A673 (cell line): ENCODE measurements around the gene SCAP. TPM values are rescaled to one million over a fixed set of nuclear protein-coding genes. Genes with fewer than 3 reads are reported as not detected.

Experiments used
- BruUV-seq: library from RNA; stranded (reverse); fragments of 400-500 nt; replicated peaks from 2 replicates; lab custom pipeline; 2021; lab: Mats Ljungman, UMichigan
- CTCF ChIA-PET: fragments of 300-600 bp; sonication (Branson Sonifier 250); formaldehyde crosslinking; loops from one replicate; lab custom pipeline; 2022; ENCODE audit warnings: antibody characterized with exemption; lab: Charles Lee
- POLR2A ChIA-PET: fragments of 300-600 bp; sonication (Branson Sonifier 250); formaldehyde crosslinking; loops from one replicate; lab custom pipeline; 2022; ENCODE audit warnings: antibody characterized with exemption; ENCODE audit not compliant: low non-redundant PET; lab: Charles Lee
- DNase-seq: peaks from one replicate; pipeline ENCODE4 v3.0.0-alpha.2; 2015; ENCODE audit warnings: low spot score
- H3K27ac ChIP-seq: fragments of 200-600 bp; sonication (generic); 2 replicates; pipeline ENCODE4 v1.5.1; 2016; ENCODE audit warnings: mixed run types, low read depth, mild to moderate bottlenecking, mixed read lengths, antibody characterized with exemption, low read length; ENCODE audit not compliant: poor library complexity, severe bottlenecking
- H3K27me3 ChIP-seq: fragments of 200-600 bp; sonication (generic); replicated peaks from 2 replicates; pipeline ENCODE4 v1.6.1; 2017; ENCODE audit warnings: mixed run types, low read depth, mild to moderate bottlenecking, mixed read lengths, antibody characterized with exemption, low read length; ENCODE audit not compliant: insufficient read depth, poor library complexity
- H3K36me3 ChIP-seq: fragments of 200-600 bp; sonication (generic); 2 replicates; pipeline ENCODE4 v1.6.1; 2016; ENCODE audit warnings: mixed run types, mild to moderate bottlenecking, mixed read lengths, antibody characterized with exemption, low read length; ENCODE audit not compliant: insufficient read depth, poor library complexity, severe bottlenecking
- H3K4me1 ChIP-seq: fragments of 200-600 bp; sonication (generic); 2 replicates; pipeline ENCODE4 v1.6.1; 2017; ENCODE audit warnings: mixed run types, mild to moderate bottlenecking, mixed read lengths, antibody characterized with exemption, low read length; ENCODE audit not compliant: insufficient read depth, poor library complexity, severe bottlenecking
- H3K4me3 ChIP-seq: fragments of 200-600 bp; sonication (generic); 2 replicates; pipeline ENCODE4 v1.5.1; 2016; ENCODE audit warnings: low read depth, mixed run types, mild to moderate bottlenecking, mixed read lengths, low read length; ENCODE audit not compliant: poor library complexity, severe bottlenecking
- H3K9me3 ChIP-seq: fragments of 200-600 bp; sonication (generic); 2 replicates; pipeline ENCODE4 v1.6.1; 2016; ENCODE audit warnings: mixed run types, low read depth, mild to moderate bottlenecking, mixed read lengths, antibody characterized with exemption, low read length; ENCODE audit not compliant: poor library complexity, severe bottlenecking
- CTCF ChIP-seq: fragments of 300-800, 200-600 bp; sonication (generic); conservative IDR thresholded peaks from 2 replicates; pipeline ENCODE4 v1.5.1; 2017; ENCODE audit warnings: low read depth, mild to moderate bottlenecking, antibody characterized with exemption, low read length, moderate library complexity, mixed read lengths
- EZH2 ChIP-seq: fragments of 200-600 bp; sonication (generic); IDR thresholded peaks from 2 replicates; pipeline ENCODE4 v1.6.1; 2017; ENCODE audit warnings: borderline replicate concordance, low read depth, mild to moderate bottlenecking, mixed read lengths, antibody characterized with exemption, low read length; ENCODE audit not compliant: poor library complexity, severe bottlenecking
- intact Hi-C: fragments of 100-400 bp; cut with micrococcal nuclease; formaldehyde crosslinking; loops from one replicate; pipeline ENCODE4 v1.10.0; 2022; ENCODE audit not compliant: unreplicated experiment
- total RNA-seq: library from RNA; stranded (reverse); gene quantifications from 2 replicates; pipeline ENCODE4 v1.2.3, GENCODE V29; 2021

The SCAP gene
- total RNA-seq, 1 experiment from 2014 or later: 43.4 TPM

GRCh38 chr3:47404955-47405790 is 70.6 kb downstream of the SCAP start:
- POLR2A ChIA-PET: no interaction called here
- H3K9me3 ChIP-seq: no peaks in the 10 kb centered on the region
- intact Hi-C loops: no loop called here
- no peak overlapping the region for H3K4me3 ChIP-seq
- CTCF ChIA-PET: no interaction called here
- peaks cover 3% of the 10 kb centered on the region for H3K36me3 ChIP-seq
- no peaks in the 10 kb centered on the region for H3K27me3 ChIP-seq
- BruUV-seq: no TSS peak
- DNase-seq: no peak
- H3K4me1 ChIP-seq: no peaks in the 10 kb centered on the region
- TF ChIP-seq CTCF: no peak
- TF ChIP-seq EZH2: no peak
- no peak overlapping the region for H3K27ac ChIP-seq

GRCh38 chr3:47404431-47404876 is 71.3 kb downstream of the SCAP start:
- no peak for TF ChIP-seq CTCF
- no peak for TF ChIP-seq EZH2
- Histone ChIP-seq H3K27ac (no peak overlapping the region), H3K36me3 (peaks cover 3% of the 10 kb centered on the region), H3K27me3 (no peaks in the 10 kb centered on the region), H3K4me3 (no peak overlapping the region), H3K9me3 (no peaks in the 10 kb centered on the region), H3K4me1 (no peaks in the 10 kb centered on the region)
- intact Hi-C loops: no loop called here
- no peak for DNase-seq
- ChIA-PET CTCF (no interaction called here), POLR2A (no interaction called here)
- BruUV-seq: no TSS peak

- no peaks in the 10 kb centered on the region for H3K9me3 ChIP-seq
- no peak overlapping the region for H3K27ac ChIP-seq
- no peaks in the 10 kb centered on the region for H3K4me1 ChIP-seq
- H3K27me3 ChIP-seq: no peaks in the 10 kb centered on the region
- intact Hi-C loops: no loop called here
- ChIA-PET POLR2A (no interaction called here), CTCF (no interaction called here)
- BruUV-seq: no TSS peak
- no peaks in the 10 kb centered on the region for H3K36me3 ChIP-seq
- no peak for TF ChIP-seq CTCF
- TF ChIP-seq EZH2: no peak
- no peak overlapping the region for H3K4me3 ChIP-seq
- DNase-seq: no peak
These were observed 76.0 kb downstream of the SCAP start for GRCh38 chr3:47399531-47400270.
